WI38 (cell line): ENCODE measurements around the gene NTN1.

ENCODE experiments used
- H3K4me3 ChIP-seq: 2 replicates; pipeline ENCODE4 v1.5.1; 2011; ENCODE audit warnings: low read depth, mild to moderate bottlenecking, control low read depth, low read length
- TF ChIP-seq, protein P1 (sequence below): IDR thresholded peaks from 2 replicates; pipeline ENCODE4 v1.5.1; 2012; ENCODE audit warnings: low read depth, mild to moderate bottlenecking, control low read depth, low read length

Gene NTN1

GRCh38 chr17:9177212-9177611, 155.9 kb downstream of the NTN1 start:
- TF ChIP-seq, protein P1, sequence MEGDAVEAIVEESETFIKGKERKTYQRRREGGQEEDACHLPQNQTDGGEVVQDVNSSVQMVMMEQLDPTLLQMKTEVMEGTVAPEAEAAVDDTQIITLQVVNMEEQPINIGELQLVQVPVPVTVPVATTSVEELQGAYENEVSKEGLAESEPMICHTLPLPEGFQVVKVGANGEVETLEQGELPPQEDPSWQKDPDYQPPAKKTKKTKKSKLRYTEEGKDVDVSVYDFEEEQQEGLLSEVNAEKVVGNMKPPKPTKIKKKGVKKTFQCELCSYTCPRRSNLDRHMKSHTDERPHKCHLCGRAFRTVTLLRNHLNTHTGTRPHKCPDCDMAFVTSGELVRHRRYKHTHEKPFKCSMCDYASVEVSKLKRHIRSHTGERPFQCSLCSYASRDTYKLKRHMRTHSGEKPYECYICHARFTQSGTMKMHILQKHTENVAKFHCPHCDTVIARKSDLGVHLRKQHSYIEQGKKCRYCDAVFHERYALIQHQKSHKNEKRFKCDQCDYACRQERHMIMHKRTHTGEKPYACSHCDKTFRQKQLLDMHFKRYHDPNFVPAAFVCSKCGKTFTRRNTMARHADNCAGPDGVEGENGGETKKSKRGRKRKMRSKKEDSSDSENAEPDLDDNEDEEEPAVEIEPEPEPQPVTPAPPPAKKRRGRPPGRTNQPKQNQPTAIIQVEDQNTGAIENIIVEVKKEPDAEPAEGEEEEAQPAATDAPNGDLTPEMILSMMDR = no peak
- no peak overlapping the region for H3K4me3 ChIP-seq

GRCh38 chr17:9178319-9178718, 157.0 kb downstream of the NTN1 start:
- H3K4me3 ChIP-seq = no peak overlapping the region
- TF ChIP-seq, protein P1 = no peak

DNA sequence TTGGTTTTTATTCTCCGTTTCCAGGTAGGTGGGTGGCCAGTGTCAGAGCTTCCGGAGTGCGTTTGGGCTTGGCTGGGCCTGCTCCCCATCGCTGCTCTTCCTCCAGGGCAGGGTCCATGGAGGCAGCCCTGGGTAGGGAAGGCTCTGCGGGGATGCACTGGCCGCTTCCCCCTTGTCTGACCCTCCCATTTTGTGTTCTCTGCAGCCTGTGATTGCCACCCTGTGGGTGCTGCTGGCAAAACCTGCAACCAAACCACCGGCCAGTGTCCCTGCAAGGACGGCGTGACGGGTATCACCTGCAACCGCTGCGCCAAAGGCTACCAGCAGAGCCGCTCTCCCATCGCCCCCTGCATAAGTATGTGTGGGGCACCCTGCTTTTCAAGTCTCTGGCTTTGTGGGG, 158.3 kb downstream of the NTN1 start:
- no peak overlapping the region for H3K4me3 ChIP-seq
- TF ChIP-seq, protein P1 = no peak

DNA sequence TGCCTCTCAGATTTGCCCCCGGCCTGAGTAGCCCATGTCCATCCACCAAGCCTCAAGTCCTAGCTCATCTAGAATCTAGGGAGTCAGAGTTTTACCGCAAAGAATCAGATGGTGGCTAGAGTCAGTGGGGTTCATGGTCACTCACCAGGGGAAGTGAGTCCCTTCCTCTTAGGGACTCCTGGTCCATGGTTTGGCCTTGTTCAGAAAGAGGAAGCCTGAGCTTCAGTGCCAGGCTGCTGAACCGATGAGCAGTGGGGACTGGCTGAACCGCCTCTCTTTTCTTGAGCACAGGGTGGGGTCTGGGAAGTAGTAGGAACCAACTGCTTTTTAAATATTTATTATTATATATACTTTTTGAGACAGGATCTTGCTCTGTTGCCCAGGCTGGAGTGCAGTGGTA, 160.3 kb downstream of the NTN1 start:
- no peak overlapping the region for H3K4me3 ChIP-seq
- TF ChIP-seq, protein P1 = no peak

- no peak overlapping the region for H3K4me3 ChIP-seq
- TF ChIP-seq, protein P1 = no peak
These were observed 162.0 kb downstream of the NTN1 start for GRCh38 chr17:9183306-9183705.

GRCh38 chr17:9185142-9185541, 163.8 kb downstream of the NTN1 start:
- TF ChIP-seq, protein P1 = no peak
- H3K4me3 ChIP-seq = no peak overlapping the region

- TF ChIP-seq, protein P1 = no peak
- no peak overlapping the region for H3K4me3 ChIP-seq
These were observed 164.5 kb downstream of the NTN1 start for GRCh38 chr17:9185688-9186284.
